ENCODE measurements around the gene RAET1E. TPM values are rescaled to one million over a fixed set of nuclear protein-coding genes. Genes with fewer than 3 reads are reported as not detected.

Gene RAET1E, protein sequence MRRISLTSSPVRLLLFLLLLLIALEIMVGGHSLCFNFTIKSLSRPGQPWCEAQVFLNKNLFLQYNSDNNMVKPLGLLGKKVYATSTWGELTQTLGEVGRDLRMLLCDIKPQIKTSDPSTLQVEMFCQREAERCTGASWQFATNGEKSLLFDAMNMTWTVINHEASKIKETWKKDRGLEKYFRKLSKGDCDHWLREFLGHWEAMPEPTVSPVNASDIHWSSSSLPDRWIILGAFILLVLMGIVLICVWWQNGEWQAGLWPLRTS
- total RNA-seq, result not detected

DNA sequence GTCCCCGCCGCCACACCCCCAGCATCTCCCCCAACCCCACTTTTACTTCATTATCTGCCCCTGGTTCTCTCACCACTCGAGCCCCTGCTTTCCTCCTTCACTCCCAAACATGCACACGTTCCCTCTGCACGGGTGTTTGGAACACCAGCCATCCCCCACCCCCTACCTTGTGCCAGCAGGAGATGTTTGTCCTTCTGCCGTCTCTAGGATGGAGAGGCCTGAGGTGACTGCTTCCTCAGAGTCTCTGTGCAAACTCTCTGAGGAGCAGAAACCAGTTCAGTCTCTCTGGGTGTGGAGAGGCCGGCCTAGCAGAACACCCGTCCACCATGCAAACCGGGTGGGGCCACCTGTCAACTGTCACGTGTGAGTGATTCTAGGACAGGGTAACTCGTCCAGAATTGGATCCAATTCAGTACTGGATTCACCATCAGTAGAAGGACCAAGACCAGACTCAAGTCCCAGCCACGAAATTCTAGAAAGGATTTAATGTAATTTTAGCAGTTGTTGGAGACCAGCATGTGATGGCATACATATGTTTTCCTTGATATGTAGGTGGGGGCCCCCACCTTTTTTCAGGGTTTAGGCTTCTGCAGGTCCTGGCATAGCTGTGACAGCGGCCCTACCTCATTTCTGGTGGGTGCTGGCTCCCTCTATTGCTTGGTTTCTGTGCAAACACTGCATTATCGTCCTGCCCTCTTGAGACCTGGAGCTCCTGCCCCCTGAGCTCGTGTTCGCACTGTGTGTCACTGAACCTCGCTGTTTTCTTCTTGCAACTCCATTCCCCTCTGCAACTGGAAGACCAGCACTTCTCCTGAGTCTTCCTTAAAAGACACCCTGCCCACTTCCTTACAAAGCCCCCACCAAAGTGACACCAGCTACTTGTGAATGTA lies at the start of gene RAET1E:
Gene RAET1E (minus strand): TSS at position 259 of the 890 bp plus-strand sequence. CDS start 7,212 bp downstream, outside the sequence.

DNA sequence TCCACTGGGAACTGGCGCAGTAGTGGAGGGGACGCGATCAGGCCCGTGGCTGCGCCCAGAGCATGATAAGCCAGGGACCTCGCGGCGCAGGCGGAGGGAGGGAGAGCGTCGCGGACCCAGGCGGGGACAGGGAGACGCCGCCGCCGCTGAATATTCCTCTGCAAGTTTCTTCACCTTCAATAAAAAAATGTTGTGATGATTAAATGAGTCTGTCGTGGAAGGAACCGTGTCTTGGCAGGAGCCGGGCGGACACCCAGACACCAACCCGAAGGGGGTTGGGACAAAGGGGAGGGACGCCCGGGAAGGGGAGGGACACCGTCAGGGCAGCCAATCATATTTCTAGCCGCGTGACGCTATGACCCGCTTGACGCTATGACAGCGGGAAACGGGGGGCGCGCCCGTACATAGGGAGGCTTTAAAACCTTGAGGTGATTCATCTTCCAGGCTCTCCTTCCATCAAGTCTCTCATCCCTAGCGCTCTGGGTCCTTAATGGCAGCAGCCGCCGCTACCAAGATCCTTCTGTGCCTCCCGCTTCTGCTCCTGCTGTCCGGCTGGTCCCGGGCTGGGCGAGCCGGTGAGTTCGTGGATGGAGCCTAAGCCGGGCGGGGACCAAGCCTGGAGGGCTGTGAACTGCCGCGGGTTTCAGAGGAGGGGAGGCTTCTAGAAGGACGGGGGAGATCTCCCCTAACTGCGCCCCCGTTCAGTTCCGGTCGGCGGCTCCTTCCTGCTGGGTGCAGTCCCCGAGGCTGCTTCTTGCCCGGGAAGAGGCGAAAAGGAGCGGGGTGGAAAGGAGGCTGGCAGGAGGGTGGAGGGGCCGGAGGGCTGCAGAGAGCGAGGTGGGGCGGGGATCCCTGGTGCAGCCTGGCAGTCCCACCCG lies 43.9 kb upstream of the RAET1E start, which contains the start of gene ULBP2:
Gene ULBP2 (plus strand): TSS at position 432 of the 878 bp plus-strand sequence. CDS start 59 bp downstream, at position 491.

DNA sequence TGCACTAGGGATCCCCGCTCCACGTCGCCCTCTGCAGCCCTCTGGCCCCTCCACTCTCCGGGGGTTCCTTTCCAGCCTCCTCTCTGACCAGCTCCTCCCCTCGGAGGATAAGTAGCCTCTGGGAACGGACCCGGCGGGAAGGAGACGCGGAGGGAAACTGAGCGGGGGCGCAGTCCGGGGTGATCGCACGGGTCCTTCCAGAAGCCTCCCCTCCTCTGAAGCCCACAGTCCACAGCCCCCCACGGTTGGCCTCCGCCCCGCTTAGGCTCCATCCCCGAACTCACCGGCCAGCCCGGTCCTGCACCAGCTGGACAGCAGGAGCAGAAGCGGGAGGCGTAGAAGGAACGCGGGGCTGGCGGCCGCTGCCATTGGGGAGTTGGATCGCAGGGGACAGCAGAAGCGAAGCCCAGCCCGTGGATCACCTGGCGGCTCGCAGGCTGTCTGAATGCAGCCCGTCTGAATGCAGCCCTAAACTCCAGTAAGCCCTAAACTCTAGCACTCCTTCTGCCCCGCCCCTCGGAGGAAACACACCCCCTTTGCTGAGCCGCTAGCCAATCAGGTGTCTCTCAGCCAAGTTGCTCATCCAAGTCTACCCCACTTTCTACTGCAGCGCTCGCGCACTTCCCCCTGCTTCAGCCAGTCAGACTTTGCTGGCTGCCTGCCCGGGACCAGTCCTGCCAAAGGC lies 24.9 kb upstream of the RAET1E start, which contains the start of gene RAET1G:
Gene RAET1G (minus strand): TSS at position 480 of the 685 bp plus-strand sequence. CDS start 111 bp downstream, at position 369.

DNA sequence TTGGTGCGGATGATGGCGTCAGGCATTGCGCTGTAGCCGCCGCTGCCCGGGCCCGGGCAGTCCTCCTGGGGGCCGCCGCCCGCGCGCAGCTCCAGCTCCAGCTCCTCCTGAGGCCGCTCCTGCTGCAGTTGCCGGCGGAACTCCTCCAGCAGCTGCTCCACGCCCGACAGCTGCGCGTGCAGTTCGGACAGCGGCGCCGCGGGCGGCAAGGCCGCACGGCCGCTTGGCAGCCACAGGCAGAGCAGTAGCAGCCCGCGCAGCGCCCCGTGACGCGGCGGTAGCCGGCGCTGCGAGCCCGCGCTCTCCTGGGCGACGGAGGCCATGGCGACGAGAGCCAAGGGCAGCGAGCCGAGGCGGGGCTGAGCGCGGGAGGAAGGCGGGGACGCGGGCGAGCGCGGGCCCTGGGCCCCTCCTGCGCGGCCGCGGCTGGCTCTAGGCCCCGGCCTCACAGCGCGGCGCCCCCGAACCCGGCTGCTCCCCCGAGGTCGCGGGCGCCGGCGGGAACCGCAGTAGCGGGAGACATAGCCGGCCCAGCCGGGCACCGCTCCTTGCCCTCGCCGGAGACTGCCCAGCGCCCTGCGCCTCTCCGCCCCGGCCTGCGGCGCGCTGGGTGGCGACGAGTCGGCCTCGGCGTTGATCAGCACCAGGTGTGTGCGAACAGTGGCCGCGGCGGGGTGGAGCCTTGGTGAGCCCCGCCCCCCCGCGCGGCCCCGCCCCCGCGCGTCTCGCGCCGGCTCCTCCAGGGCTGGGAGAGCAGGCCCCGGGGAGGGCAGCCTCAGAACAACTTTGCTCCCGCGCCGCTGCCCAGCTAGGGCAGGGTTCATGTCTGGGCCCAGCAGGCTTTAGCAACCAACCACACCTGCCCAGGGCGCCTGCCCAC lies 34.0 kb downstream of the RAET1E start, which contains the start of gene LRP11:
Gene LRP11 (minus strand): TSS at position 662 of the 880 bp plus-strand sequence. CDS start 339 bp downstream, at position 323.

Other genes starting within 250 kb of the RAET1E start
- gene KATNA1, start 249.4 kb downstream of the RAET1E start, total RNA-seq, result 10 to 100 TPM; 16.2 to 25.0 TPM
- 10 to 100 TPM; 19.6 to 21.0 TPM for gene LATS1, start 180.0 kb downstream of the RAET1E start, total RNA-seq
- gene NUP43, start 151.6 kb downstream of the RAET1E start, total RNA-seq, result 10 to 100 TPM; 32.3 to 49.0 TPM
- 100 to 1,000 TPM; 290 to 306 TPM for gene PCMT1, start 148.4 kb downstream of the RAET1E start, total RNA-seq
- gene LRP11, start 33.8 kb downstream of the RAET1E start, total RNA-seq, result 10 to 100 TPM; 32.0 to 40.3 TPM
- under 1 TPM in 1 of 2 donors, not detected in 1; 0.33 TPM for gene RAET1G, start 25.0 kb upstream of the RAET1E start, total RNA-seq
- 1 to 10 TPM in 1 of 2 donors, under 1 TPM in 1; 0.69 to 2.0 TPM for gene ULBP2, start 43.9 kb upstream of the RAET1E start, total RNA-seq
- under 1 TPM in 1 of 2 donors, not detected in 1; under 0.01 TPM for gene ULBP1, start 65.8 kb upstream of the RAET1E start, total RNA-seq
- gene RAET1L, start 127.4 kb upstream of the RAET1E start, total RNA-seq, result not detected
- 1 to 10 TPM; 1.0 to 5.0 TPM for gene ULBP3, start 171.0 kb upstream of the RAET1E start, total RNA-seq
- not detected for gene PPP1R14C, start 244.9 kb upstream of the RAET1E start, total RNA-seq